Measurements from ENCODE around the gene C5orf34. TPM values are rescaled to one million over a fixed set of nuclear protein-coding genes. Genes with fewer than 3 reads are reported as not detected.

Gene C5orf34, protein sequence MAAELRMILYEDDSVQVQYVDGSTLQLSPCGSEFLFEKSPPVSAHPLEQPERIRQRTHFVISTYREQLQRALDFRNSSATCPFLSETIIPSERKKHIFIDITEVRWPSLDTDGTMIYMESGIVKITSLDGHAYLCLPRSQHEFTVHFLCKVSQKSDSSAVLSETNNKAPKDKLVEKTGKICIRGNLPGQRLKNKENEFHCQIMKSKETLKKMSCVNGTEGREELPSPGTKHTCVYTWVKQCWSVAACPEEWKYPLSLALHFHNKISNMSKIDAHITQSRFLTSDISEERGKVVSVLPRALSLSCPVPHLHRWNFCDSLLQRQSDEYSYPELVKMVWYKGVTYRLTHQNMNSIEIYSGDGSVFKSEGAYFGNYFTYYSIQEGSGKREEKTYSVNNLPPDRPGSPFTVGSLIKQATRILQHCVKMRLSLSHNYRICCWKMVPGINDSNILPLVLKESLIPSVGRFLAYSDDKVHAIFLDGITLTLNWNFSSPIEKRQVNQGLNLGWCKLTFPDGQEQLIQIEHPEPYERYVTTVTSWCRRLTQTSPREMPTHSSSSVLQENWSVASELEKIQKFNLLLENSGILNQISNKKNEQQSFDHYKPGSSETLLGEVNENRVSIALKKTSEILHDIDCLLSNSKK
- total RNA-seq (2021): 7.3 to 9.7 TPM (median 9.4 TPM) in 3 replicates
- Bru-seq, nascent RNA: percentile 85 among the genes with signal in this experiment
- long read RNA-seq, experiment 1, transcript C5orf34-201 (13 exons, 2,507 nt): major isoform, 15 of 50 reads
- long read RNA-seq, experiment 1, partial matches to known transcripts: 10 of 50 reads
- long read RNA-seq, experiment 1, other reads (novel, unspliced or antisense): 25 of 50 reads
- long read RNA-seq, experiment 2, partial matches to known transcripts: 4 of 11 reads
- long read RNA-seq, experiment 2, other reads (novel, unspliced or antisense): 5 of 11 reads
- long read RNA-seq, experiment 3, transcript C5orf34-201 (13 exons, 2,507 nt): major isoform, 7 of 16 reads
- long read RNA-seq, experiment 3, partial matches to known transcripts: 3 of 16 reads
- long read RNA-seq, experiment 3, other reads (novel, unspliced or antisense): 4 of 16 reads

DNA sequence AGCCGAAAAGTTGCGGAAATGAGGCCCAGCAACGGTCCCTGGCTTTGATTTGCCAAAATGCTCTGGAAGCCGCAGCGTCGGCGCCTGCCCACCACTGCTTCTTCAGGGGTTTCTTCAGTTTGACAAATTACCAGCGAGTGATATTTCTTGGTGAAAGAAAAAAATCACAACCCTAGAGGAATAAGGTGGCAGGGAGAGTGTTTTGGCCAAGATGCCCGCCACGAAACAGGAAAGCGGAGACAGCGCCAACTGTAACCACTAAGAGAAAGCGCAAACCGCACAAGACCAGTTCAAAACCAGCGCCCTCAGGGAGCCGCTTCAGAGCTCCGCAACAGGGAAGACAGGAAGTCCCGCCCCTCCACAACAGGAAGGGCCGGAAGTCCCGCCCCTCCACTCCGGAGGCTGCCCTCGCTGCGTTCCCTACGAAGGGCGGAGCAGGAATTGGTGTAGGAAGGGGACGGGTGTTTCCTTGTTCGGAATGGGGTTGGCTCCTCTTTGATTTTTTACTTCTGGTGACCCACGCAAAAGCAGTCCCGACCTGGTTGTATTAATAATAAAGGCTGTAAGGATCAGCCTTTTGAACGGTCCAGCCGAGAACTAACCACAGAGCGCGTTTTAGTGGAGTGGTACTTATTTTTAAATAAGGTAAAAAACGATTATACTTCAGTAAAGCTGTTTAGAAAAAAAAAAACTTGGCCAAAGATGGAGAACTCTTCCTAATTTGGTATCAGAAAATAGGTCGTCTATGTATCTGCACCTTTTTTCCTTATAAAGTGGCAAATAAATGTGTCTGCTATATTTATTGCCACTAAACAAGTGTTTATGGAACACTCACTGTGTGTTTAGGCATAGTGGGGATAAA lies at the start of gene C5orf34:
TSS of gene C5orf34 (minus strand) at position 333 of the 862 bp plus-strand sequence. CDS start 5,809 bp downstream, outside the sequence.
- ChIA-PET CTCF (interaction anchor here (0.6 to 1.6 kb wide), 5 partner anchors 30 to 1639 kb away, joined by 3 to 13 read pairs (median 3); partner anchors contain the start of genes HMGCS1 and TMEM267), POLR2A (interaction anchor here (0.9 to 1.2 kb wide), 5 partner anchors 9 to 394 kb away, joined by 3 to 15 read pairs (median 3); partner anchors contain the start of genes HMGCS1 and TMEM267)
- Mint-ChIP-seq H3K27ac (peak within 1 kb of the TSS; percentile 100), H3K27me3 (ENCODE audit: low read depth) (no peaks in the 10 kb centered on the region), H3K36me3 (peaks cover 27% of the 10 kb centered on the region), H3K9me3 (peaks cover 18% of the 10 kb centered on the region), H3K4me1 (peaks cover 28% of the 10 kb centered on the region), H3K4me3 (peak within 1 kb of the TSS; percentile 94)
- ATAC-seq: peak; percentile 99
- peak; percentile 98 for DNase-seq (ENCODE audit: low spot score)
- no peak for TF ChIP-seq ZNF232 (CRISPR knock-in tag; IDR thresholded peaks at IDR 0.05)
- 0 out of 2 replicates have a peak, but pooled peaks have one; percentile 26 for TF ChIP-seq ETV6 (CRISPR knock-in tag; IDR thresholded peaks at IDR 0.05)
- TF ChIP-seq, protein P1, sequence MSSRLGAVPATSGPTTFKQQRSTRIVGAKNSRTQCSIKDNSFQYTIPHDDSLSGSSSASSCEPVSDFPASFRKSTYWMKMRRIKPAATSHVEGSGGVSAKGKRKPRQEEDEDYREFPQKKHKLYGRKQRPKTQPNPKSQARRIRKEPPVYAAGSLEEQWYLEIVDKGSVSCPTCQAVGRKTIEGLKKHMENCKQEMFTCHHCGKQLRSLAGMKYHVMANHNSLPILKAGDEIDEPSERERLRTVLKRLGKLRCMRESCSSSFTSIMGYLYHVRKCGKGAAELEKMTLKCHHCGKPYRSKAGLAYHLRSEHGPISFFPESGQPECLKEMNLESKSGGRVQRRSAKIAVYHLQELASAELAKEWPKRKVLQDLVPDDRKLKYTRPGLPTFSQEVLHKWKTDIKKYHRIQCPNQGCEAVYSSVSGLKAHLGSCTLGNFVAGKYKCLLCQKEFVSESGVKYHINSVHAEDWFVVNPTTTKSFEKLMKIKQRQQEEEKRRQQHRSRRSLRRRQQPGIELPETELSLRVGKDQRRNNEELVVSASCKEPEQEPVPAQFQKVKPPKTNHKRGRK (CRISPR knock-in tag; IDR thresholded peaks at IDR 0.05; ENCODE audit: borderline replicate concordance): no peak
- no peak for TF ChIP-seq AR (CRISPR knock-in tag; IDR thresholded peaks at IDR 0.05)
- TF ChIP-seq STAT6 (CRISPR knock-in tag; conservative IDR thresholded peaks at IDR 0.05; ENCODE audit: low read depth): no peak
- no peak for TF ChIP-seq TCF7 (CRISPR knock-in tag; IDR thresholded peaks at IDR 0.05; ENCODE audit: low read depth)
- no peak for TF ChIP-seq JAZF1 (CRISPR knock-in tag; IDR thresholded peaks at IDR 0.05)
- TF ChIP-seq AFF4 (CRISPR knock-in tag; IDR thresholded peaks at IDR 0.05; ENCODE audit: borderline replicate concordance): no peak
- TF ChIP-seq KAT7 (CRISPR knock-in tag; IDR thresholded peaks at IDR 0.05; ENCODE audit: borderline replicate concordance): no peak
- no peak for TF ChIP-seq HMGA2 (CRISPR knock-in tag; IDR thresholded peaks at IDR 0.05)
- no peak for TF ChIP-seq ZNF219 (CRISPR knock-in tag; IDR thresholded peaks at IDR 0.05; ENCODE audit: borderline replicate concordance)
- TF ChIP-seq CREM (CRISPR knock-in tag; IDR thresholded peaks at IDR 0.05): no peak
- no peak for TF ChIP-seq ZNF671 (CRISPR knock-in tag; IDR thresholded peaks at IDR 0.05)
- TF ChIP-seq CTCF (IDR thresholded peaks at IDR 0.05): no peak
- no peak for TF ChIP-seq PRRX2 (CRISPR knock-in tag; IDR thresholded peaks at IDR 0.05)
